SK-N-DZ (cell line): ENCODE results near the gene METTL3.

Experiments used
- DNase-seq: peaks from one replicate; pipeline ENCODE4 v3.0.0-alpha.2; 2015; ENCODE audit warnings: low spot score

METTL3 gene

DNA sequence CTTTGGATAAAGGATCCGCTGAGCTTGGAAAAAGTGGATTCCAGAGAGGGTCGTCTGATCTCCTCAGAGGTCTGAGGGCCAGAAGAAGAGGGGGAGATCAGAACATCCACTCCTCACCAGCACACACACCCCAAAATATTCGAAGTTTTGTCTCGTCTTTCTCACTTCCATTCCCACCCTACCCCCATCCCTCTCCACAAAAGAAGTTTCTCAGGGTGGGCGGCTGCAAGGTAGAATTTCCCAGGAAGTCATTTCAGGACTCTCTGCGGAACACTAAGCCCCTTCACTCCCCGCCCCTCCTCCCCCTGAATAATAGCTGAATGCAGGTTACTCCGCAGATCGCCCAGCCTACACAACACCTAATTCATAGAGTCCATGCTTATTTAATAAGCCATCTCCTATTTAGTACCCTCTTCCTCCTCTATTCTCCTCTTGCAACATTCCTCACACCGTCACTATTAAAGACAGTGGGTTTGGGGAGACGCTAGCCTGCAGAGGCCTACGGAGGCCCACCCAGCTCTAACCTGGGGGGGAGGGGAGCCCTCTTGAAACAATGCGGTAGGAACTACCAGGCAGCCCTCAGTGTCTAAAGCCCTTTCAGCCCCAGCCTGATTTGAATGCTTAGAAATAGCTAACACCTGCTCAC is 15.7 kb upstream of the METTL3 start:
- DNase-seq: no peak

DNA sequence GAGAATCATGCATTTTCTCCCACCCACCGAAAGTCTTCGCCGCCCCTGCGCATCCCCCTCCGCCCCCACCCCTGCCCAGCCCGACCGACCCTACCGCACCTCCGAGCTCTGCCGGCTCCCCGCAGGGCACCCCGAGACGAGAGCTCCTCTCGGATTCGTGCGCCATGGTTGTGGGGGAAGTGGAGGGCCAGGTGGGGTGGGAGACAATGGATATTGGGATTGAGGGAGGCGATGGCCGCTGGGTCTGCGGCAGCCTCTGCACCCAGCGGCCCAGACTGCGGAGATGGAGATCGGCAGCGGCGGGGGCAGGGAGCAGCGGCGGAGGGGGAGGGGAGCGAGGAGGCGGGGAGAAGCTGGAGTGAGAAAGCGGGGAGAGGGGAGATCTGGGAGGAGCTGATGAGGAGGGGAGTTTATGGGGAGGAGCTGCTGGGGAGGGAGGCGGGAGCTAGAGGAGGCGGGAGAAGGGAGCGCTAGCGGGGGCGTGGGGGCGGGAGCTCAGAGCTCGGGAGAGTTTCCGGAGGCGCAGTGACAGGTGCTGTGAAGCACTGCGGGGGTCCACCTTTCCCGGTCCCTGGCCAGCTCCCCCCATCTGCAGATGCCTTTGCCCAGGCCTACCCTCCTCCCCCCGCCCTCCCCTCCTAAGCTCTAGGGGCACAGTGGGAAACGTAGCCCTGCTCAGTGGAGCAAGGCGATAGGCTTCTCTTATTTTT is 15.0 kb upstream of the METTL3 start, which contains the start of gene SALL2:
Gene SALL2, minus strand, starts transcription at position 385 of the 710 bp plus-strand sequence. Its CDS starts 219 bp downstream, at position 166.
- DNase-seq: peak; percentile 86

DNA sequence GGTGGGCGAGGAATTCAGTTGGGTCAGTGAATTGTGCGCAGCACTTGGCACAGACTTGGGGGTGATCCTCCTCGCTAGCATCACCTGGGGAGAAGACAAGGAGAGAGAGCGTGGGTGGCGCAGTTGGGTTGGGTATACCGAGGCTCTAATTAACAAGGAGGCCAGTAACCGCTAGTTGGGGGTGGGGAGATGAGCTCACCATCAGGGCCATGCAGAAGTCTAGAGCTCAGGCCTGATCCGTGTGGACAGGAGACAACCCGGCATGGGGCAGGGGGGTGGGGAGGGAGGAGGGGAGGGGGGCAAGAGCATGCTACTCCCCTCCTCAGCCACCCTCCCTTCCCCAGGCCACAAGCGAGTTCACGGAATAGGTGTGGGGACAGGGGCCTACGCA is 14.4 kb upstream of the METTL3 start:
- peak; percentile 26 for DNase-seq

DNA sequence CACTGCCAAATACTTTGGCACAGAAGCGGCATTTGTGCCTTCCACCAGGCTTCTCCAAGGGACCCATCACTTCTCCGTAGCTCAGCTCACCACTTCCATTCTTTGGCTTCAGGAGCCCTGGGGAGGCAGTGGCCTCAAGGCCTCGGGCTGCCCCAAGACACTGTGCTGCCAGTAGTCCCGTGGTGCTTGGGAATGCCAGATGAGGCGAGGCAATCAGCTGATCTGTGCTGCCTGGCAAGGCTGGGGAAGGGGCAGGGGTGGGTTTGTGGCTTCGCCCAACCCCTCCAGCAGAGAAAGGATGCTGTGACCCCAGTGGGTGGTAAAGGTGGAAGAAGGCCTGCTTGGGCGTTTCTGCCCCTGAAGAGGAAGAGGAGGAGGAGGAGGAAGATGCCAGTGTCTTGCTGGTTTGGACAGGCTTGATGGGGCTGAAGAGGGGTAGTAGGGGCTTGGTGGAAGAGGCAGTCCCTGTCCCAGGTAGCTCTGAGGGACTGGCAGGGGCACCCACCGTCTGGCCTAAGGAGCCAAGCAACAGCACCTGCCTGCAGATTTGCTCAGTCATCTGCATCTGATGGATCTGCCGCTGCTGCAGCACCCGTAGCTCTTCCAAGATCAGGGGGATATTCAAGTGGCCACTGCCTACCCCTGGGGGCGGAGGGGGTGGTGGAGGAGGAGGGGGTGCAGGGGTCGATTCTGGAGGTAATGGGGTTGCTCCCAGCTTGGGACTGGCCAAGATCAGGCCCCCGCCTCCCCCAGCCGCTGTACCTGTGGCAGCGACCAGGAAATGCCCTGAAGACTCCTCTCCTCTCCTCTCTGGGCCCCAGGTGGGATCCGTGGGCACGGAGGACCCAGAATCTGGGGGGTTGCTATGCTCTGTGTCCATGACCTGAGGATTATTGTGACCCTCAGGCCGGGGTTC is 13.7 kb upstream of the METTL3 start:
- DNase-seq: no peak

DNA sequence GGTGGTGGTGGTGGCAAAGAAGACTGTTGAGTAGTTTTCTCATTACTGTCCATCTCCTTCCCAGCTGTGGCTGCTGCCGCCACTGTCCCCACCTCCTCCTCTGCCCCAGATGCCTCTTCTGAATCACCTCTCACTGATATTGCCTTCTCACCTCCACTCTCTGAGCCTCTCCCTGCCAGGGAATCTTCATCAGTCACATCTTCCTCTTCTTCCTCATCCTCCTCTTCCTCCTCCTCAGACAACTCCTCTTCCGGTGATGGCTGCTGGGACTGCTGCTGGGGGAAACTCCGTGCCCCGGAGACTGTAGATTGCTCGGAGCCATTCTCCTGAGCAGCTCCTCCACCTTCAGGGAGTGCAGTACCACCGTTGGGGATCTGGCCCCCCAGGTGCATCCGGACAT is 12.1 kb upstream of the METTL3 start:
- no peak for DNase-seq

DNA sequence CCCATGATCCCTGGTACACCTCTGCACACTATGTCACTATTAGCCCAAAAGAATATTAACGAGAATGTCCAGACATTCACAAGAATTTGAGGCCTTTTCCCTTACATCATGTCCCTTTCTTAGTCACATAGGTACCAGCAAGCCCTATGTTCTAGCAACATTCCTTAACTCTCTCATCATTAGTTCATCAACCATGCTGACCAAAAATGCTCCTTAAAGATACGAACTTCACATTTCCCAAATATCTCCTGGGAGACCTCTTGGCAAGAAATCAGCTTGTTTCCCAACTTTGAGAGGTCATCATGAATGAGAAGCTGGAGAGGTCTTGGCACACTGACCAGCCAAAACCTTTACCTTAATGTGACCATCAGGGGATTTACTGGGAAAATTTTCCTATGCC is 10.4 kb upstream of the METTL3 start:
- no peak for DNase-seq

DNA sequence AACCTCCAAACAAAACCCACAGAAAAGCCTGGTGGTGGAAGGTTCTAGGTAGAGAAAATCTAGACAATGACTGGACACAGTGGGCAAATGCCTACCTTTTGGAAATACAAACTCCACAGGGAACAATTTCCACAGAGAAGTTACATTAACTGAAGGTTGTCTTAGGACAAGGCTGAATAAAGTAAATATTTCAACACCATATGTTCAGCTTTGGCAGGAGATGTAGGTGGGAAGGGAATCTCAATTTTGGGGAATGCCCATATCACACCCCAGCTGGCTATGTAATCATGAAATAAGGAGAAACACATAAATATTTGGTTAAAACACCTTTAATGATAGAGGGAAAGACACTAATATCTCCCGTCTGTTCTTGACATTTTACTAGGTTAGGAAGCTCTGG is 9.6 kb upstream of the METTL3 start:
- DNase-seq: no peak

DNA sequence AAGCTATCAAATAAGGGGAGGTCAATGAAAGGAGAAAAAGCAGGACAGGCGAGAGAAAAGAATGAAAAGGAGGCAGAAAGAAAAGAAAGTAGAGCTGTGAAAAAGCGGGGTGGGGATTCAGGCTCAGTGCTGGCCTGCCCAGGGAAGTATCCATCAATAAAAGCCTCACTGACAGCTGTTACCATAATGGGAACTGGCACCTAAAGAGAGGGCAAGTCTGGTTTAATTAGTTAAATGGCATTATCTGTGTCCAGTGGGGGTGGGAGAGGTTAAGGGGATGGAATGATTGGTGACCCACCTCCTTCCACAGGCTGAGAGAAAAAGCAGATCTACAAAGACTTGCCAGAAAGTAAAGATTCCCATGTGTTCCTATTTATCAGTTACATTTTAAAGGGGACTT is 7.6 kb upstream of the METTL3 start:
- DNase-seq: peak; percentile 54

DNA sequence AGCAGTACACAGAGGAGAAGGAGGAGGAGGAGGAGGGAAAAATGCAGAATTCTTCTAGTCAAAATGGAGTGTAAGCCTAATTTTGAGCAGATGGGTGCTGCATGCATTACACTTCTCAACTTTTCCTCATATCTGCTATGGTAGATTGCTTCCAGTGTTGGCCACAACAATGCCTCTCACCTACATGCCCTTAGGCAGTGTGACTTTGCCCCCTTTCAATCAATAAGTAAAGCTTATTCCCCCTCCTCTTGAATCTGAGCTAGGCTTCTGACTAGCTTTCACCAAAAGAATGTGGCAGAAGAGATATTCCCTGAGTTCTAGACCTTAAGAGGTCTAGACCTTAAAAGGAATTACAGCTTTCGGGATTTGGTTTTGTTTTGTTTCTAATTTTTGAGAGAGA is 3.2 kb upstream of the METTL3 start:
- DNase-seq: no peak

DNA sequence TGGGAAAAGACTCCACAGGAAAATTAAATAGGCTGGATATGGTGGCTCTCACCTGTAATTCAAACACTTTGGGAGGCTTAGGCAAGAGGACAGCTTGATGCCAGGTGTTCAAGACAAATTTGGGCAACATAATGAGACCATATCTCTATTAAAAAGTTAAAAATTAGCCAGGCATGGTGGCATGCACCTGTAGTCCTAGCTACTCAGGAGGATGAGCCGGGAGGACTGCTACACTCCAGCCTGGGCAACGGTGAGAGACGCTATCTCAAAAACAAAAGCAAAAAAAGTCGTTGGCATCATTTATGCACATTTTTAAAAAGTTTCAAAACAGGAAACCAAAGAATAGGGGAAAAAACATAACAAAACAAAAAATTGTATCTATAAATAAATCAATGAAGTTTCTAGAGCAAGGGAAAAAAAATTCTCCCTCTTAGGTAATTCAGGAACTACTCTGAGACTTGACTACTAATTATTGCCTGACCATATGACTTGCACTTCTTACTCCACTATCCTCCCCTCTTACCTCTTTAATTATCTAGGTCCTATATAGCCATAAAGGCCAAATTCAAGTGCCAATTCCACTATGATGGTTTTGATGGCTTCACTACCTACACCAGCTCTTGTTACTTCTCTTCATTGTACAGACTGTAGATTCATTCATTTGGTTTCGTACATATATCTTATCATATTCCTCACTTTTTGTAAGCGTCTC is 1.6 kb downstream of the METTL3 start:
- DNase-seq: no peak

DNA sequence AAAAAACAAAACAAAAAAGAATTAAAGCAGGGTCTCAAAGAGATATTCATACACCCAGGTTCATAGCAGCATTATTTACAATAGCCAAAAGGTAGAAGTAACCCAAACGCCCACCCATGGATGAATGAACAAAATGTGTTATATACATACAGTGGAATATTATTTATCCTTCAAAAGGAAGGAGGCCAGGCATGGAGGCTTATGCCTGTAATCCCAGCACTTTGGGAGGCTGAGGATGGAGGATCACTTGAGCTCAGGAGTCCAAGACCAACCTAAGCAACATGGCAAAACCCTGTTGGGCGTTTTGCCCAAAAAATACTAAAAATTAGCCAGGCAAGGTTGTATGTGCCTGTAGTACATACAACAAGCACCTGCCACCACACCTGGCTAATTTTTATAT is 4.6 kb downstream of the METTL3 start:
- DNase-seq: no peak

DNA sequence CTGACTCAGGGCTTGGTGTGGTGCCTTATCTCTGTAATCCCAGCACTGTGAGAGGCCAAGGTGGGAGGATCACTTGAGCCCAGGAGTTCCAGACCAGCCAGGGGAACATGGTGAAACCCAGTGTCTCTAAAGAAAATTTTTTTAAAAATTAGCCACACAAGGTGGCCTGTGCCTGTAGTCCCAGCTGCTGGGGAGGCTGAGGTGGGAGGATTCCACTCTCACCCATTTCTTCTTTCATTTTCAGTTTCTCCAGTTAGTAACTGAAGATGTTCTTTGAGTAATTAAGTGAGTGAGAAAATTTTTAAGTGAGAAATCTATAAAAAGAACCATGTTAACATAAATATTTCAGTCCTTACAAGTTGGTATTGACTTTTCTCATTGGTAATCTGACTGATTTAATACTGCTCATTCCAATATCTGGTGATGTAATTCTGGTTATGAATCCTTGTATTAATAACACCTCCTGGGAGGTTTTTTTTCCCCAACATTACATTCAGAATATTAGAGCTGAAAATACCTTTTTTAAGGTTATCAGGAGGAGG is 6.1 kb downstream of the METTL3 start:
- DNase-seq: no peak

DNA sequence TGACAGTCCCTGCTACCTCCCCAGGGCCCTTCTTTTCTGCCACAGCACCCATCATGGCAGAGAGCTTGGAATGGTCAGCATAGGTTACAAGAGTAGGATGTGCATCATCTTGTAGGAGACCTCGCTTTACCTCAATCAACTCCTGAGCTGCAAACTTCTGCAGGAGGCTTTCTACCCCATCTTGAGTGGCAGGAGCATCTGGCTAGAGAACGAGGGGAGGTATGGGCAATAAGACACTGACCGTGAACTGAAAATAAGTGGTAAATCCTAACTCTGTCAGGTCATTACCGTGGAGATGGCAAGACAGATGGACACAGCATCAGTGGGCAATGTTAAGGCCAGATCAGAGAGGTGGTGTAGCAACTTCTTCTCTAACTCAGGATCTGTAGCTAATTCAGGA is 7.8 kb downstream of the METTL3 start:
- DNase-seq: no peak

DNA sequence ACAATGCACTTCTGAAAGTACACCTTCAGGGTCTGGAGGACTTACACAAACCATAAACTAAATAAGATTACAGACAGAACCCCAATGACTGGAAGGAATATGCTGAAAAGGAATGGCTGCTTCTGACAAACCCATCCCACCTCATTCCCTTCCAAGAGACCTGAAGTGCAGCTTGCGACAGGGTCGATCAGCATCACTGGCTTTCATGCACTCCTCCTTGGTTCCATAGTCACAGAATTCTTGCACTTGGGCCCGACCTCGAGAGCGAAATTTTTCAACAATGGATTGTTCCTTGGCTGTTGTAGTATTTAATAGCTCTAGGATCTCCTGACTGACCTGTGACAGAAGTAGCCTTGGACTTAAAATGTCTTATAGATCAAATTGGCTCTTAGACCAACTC is 9.6 kb downstream of the METTL3 start:
- DNase-seq: no peak

DNA sequence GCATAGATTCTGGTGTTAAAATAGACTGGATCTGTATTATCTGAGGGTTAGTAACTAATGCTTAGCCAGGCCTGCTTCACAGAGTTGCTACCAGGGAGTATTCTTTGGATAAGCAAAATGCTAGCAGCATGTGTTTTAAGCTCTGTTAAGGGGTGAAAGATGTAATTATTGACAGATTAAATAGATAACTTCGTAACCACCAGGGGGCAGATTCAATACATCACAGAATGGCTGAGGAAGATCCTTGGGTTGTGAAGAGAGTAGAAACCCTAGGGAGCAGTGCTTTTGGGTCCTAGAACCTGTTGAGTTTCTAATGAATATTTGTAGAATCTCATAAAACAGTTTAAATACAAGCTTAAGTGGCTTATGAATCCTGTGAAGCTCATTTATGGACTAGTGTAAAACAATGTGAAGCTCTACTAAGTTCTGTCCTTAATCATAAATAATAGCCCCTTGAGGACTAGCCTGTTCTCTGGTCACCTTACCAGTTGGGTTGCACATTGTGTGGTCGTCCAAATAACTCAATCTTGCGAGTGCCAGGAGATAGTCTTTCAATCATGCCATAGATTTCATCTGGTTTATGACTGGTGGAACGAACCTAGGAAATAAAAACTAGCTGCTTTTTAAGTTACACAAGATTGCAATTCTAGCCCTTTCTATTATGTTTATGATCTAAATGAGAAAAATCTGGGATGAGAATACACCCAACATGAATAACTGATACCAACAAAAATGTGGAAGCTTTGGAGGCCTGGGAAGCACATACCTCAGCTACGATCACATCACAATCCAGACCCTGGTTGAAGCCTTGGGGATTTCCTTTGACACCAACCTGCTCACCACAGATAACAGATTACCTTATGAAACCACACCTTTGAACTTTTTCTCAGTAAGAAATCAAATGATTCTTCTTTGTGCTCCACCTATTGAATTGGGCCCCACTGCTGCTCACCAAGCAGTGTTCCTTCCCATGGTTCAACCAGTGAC is 12.3 kb downstream of the METTL3 start:
- DNase-seq: peak; percentile 32

DNA sequence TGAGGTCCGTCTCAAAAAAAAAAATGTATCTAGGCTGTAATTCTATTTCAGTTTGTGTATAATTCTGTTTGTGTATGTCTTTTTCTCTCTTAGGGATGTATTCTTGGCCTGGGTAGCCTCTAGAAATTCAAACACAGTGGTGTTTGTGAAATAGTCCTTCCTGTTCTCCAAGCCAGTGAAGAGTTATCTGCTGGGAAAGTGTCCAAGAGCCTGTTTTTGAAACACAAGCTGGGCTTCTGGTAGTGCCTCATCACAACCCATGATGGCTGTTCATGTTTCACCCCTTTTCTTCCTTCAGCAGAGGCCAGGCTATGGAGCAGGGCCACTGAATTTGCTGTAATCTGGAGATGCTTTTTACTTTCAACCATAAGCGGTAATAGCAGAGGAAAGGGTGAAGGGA is 14.7 kb downstream of the METTL3 start:
- no peak for DNase-seq

DNA sequence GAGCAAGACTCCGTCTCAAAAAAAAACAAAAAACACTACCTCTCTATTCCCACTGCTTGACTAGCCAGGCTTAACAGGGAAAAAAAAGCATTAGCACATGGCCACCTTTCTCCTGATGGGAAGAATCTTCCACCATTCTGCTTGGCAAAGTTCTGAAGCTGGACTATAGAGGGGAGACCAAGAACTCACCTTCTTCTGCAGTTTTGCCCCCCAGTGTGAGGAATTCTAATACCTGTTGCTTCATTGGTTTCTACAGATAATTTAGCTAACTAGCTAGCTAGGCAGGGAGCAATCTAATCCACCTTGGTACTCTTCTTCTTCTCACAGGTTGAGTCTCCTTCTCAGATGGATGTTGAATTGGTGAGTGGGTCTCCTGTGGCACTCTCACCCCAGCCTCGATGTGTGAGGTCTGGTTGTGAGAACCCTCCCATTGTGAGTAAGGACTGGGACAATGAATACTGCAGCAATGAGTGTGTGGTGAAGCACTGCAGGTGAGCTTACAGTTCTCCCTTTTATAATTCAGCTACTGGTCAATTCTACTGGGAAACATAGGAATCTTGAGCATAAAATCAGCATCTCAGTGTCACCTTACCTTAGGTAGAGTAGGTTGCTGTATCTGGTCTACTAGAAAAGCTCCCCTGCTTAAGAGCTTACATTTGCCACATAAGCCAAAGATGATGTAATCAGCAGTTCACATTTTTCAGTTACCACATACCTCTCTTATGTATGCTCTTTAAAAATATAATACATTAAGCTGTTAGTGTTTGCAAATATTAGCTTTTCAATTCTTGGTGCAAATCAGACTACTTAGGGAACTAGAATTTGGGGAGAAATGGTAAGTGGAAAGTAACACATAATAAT is 16.0 kb downstream of the METTL3 start:
- DNase-seq: no peak

DNA sequence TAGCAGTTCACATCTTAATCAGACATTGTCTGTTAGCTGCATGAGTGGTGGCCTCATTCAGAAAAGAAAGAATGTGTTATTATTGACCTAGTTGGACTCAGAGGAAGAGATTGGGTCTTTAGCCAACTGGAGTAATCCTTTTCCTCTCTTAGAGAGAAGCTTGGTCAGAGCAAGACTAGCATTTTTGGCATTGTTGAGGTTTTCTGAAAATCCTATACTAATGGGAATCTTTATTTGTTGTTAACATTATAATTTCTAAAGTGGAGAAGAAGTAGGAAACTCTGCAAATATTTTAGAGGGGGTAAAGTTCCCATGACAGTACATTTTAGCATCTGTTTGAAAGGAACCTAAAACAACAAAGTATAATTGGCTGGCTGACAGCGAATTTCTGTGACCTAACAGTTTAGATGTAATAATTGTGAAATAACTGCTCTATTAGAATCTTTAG is 24.5 kb downstream of the METTL3 start:
- DNase-seq: no peak
